HEK293T (cell line): ENCODE results near the gene DDA1.

ENCODE experiments used
- ARNT ChIP-seq: fragments of 450-650 bp; IDR thresholded peaks from 2 replicates; pipeline ENCODE4 v1.6.1; 2017; ENCODE audit warnings: mild to moderate bottlenecking
- BHLHE40 ChIP-seq: fragments of 450-650 bp; IDR thresholded peaks from 2 replicates; pipeline ENCODE4 v1.6.1; 2016; ENCODE audit warnings: mild to moderate bottlenecking, moderate library complexity, borderline replicate concordance
- ELF4 ChIP-seq: fragments of 450-650 bp; IDR thresholded peaks from 2 replicates; pipeline ENCODE4 v1.6.1; 2017; ENCODE audit warnings: antibody characterized with exemption
- FOXA1 ChIP-seq: fragments of 450-650 bp; IDR thresholded peaks from 2 replicates; pipeline ENCODE4 v1.6.1; 2016; ENCODE audit warnings: mild to moderate bottlenecking
- FOXK2 ChIP-seq: fragments of 450-650 bp; IDR thresholded peaks from 2 replicates; pipeline ENCODE4 v1.6.1; 2016; ENCODE audit warnings: mild to moderate bottlenecking
- FOXM1 ChIP-seq: fragments of 450-650 bp; IDR thresholded peaks from 2 replicates; pipeline ENCODE4 v1.6.1; 2017; ENCODE audit warnings: mild to moderate bottlenecking, borderline replicate concordance
- L3MBTL2 ChIP-seq: fragments of 450-650 bp; conservative IDR thresholded peaks from 2 replicates; pipeline ENCODE4 v1.6.1; 2016; ENCODE audit warnings: mild to moderate bottlenecking
- LEF1 ChIP-seq: fragments of 450-650 bp; IDR thresholded peaks from 2 replicates; pipeline ENCODE4 v1.6.1; 2017; ENCODE audit warnings: mild to moderate bottlenecking, borderline replicate concordance
- NFRKB ChIP-seq: fragments of 450-650 bp; IDR thresholded peaks from 2 replicates; pipeline ENCODE4 v1.6.1; 2016; ENCODE audit warnings: mild to moderate bottlenecking, moderate library complexity
- SP1 ChIP-seq: fragments of 450-650 bp; IDR thresholded peaks from 2 replicates; pipeline ENCODE4 v1.6.1; 2017
- SUZ12 ChIP-seq: fragments of 450-650 bp; IDR thresholded peaks from 2 replicates; pipeline ENCODE4 v1.6.1; 2016; ENCODE audit warnings: mild to moderate bottlenecking

GRCh38 chr19:17268754-17269153 lies 40.6 kb upstream of the DDA1 start:
- TF ChIP-seq SUZ12 (no peak), SP1 (no peak), FOXA1 (no peak), ELF4 (no peak), ARNT (no peak), BHLHE40 (no peak), FOXM1 (no peak), FOXK2 (no peak), L3MBTL2 (no peak), LEF1 (no peak), NFRKB (no peak)
